Thyroid gland (tissue), 4 donors: ENCODE data around the gene RAB31.

ENCODE experiments used
- POLR2A ChIP-seq, 2 donors: fragments of 450-650 bp; IDR thresholded peaks; one replicate each; pipeline ENCODE4 v1.6.1; 2017; ENCODE audit warnings: antibody characterized with exemption in 2 of 2, mild to moderate bottlenecking in 2 of 2, moderate library complexity in 1 of 2
- TF ChIP-seq, protein P1 (sequence below), 6 experiments: fragments of 200-600 bp in 3 of 6; fragments of 450-650 bp in 3 of 6; sonication (generic) in 3 of 6; IDR thresholded peaks; one replicate each; pipeline ENCODE4 v1.5.1; 2016 to 2019; ENCODE audit warnings: antibody characterized with exemption in 6 of 6, mild to moderate bottlenecking in 2 of 6, inconsistent platforms in 1 of 6, moderate library complexity in 1 of 6

DNA sequence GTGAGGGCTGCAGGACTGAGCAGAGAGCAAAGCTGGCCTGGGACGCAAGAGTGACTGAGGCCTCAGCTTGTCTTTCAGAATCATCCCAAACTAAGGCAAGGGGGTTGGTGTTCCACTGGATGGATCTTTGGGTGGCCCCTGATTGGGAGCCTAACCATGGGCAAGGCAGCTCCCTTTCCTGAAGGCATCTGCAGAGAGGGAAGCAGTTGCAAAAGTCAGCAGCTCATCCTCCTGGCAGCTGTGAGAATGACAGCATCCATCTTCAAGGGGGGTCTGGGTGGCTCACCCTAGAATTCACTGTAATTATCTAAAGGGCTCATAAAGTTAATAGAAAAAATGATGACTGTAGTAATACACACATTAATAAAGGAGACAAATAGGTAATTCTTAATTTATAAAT is 46.5 kb upstream of the RAB31 start:
- TF ChIP-seq, protein P1, sequence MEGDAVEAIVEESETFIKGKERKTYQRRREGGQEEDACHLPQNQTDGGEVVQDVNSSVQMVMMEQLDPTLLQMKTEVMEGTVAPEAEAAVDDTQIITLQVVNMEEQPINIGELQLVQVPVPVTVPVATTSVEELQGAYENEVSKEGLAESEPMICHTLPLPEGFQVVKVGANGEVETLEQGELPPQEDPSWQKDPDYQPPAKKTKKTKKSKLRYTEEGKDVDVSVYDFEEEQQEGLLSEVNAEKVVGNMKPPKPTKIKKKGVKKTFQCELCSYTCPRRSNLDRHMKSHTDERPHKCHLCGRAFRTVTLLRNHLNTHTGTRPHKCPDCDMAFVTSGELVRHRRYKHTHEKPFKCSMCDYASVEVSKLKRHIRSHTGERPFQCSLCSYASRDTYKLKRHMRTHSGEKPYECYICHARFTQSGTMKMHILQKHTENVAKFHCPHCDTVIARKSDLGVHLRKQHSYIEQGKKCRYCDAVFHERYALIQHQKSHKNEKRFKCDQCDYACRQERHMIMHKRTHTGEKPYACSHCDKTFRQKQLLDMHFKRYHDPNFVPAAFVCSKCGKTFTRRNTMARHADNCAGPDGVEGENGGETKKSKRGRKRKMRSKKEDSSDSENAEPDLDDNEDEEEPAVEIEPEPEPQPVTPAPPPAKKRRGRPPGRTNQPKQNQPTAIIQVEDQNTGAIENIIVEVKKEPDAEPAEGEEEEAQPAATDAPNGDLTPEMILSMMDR (IDR thresholded peaks at IDR 0.05): no peak
- TF ChIP-seq POLR2A (IDR thresholded peaks at IDR 0.05): no peak
